Occipital lobe (tissue), 2 donors: Measurements from ENCODE around the gene USP32. TPM values are rescaled to one million over a fixed set of nuclear protein-coding genes. Genes with fewer than 3 reads are reported as not detected.
A peak's percentile ranks its signal among the peaks of the same experiment; 100 is the strongest.
"Not testable (repeated sequence)": the region's sequence is repeated elsewhere in the genome, so short reads cannot be mapped to it uniquely, and the experiment has no call there.

Experiments
- DNase-seq: peaks from one replicate; lab custom pipeline; 2025; lab: John Stamatoyannopoulos, UW
- total RNA-seq: library from RNA; depleted of rRNA; stranded (reverse); fragments of >200 nt; gene quantifications from one replicate; pipeline ENCODE4 v1.2.3, GENCODE V29; 2014

USP32 gene
- total RNA-seq, 1 donor from 2014 or later = 71.0 TPM

DNA sequence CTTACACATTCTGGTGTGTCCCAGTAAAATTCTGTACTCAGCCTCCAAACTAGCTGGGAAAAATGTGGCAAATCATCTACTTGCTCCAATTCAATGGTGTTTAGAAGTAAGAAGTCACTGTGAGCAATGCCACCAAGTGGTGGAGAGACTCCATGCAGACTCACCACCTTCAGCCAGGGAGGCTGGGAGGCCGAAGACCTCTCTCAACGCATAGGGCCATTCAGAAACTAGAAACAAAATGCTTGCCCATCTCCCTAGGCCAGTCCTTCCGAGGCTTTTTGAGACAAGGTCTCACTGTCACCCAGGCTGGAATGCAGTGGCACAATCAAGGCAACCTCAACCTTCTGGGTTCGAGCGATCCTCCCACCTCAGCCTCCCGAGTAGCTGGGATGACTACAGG lies 217.2 kb downstream of the USP32 start:
- not testable (repeated sequence) for DNase-seq

DNA sequence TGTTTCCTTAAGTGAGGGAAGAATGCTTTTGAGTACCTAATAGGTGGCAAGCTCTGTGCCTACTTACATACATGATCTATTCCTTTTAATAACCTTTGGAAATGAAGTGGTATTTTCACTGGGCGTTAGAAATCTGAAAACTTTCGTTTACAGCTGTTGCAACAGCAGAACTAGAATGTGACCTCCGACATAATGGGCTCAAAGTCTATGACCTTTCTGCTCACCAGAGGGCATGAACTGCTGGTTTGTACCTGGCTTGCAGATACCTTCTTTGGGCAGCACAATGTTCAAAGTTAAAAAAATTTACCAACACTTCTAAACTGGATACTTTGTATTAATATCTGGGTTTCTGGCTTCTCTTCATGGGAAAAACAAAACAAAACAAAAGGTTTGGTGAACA lies 217.9 kb downstream of the USP32 start:
- no peak for DNase-seq

DNA sequence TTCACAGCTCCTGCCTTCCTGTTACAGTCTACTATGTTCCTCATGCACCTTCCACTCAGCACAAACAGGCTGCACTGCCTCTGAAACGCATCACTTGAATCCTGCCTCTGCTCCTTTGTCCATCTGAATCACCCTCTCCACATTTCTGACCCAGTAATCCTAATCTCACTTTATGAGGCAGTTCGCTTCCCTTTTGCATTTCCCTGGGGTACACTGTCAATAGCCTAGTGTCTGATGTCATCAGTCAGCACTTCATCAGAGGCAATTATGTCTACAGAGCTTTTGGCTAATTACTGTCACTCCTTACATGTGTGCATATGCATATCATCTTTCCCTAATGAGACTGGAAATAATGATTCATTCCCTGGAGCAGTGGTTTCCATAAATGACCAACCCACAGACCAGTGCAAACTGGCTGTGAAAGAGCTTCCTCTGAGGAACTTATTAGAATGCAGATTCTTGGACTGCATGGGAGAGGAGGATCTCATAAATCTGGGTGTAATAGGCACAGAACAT lies 218.6 kb downstream of the USP32 start:
- no peak for DNase-seq

DNA sequence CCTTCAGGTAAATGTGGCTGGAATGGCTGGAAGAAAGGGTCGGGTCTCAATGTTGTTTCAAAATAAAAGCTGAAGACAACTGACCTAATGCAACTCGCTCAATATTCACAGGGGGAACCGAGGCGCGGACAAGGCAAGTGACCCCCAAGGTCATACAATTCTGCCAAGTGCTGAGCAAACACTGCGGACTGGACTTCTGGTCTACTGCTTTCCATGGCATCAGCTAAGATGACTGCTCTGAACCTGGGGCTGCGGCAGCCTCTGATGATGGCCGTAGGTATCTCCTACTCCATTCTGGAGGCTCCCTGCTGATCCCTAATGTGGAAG lies 220.2 kb downstream of the USP32 start:
- no peak for DNase-seq

DNA sequence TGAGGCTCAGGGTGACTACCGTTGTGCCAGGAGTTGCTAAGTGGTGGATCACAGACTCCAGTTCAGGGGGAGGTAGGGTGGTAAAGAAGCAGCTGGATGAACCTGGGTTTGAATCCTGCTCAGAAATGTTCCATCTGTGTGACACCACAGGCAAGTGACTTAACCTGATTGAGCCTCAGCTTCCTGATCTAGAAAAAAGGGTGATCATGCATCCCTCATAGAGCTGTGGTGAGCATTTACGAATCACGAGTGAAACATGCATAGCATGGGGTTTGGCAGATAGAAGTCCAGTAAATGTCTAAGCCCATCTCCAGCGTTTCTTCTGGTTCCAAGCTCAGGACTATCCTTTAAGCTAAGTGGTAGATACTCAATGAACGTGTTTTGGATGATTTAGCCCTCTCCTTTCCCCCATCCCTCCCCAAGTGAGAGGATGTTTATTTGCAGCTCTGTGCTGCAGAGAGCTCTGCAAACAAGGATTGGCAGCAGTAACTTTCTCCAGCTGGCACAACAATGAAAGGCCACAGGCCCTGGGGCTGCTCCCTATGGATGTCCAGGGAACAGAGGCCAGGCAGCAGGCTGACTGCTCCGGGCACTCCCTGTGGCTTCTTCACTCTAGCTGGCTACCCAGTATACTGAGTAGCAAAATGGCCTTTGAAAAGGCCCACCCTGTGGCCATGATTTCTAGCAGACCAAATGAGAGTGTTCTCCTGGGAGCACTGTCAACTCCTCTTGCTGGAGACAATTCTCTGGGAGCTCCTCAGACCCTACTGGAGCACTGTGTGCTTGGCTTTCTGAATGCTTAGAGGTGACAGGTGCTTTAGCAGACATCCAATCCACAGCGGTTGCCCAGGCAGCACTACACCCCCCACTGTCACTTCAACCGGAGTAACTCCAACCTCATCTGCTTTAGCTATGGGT lies 220.8 kb downstream of the USP32 start:
- peak; percentile 36 for DNase-seq

DNA sequence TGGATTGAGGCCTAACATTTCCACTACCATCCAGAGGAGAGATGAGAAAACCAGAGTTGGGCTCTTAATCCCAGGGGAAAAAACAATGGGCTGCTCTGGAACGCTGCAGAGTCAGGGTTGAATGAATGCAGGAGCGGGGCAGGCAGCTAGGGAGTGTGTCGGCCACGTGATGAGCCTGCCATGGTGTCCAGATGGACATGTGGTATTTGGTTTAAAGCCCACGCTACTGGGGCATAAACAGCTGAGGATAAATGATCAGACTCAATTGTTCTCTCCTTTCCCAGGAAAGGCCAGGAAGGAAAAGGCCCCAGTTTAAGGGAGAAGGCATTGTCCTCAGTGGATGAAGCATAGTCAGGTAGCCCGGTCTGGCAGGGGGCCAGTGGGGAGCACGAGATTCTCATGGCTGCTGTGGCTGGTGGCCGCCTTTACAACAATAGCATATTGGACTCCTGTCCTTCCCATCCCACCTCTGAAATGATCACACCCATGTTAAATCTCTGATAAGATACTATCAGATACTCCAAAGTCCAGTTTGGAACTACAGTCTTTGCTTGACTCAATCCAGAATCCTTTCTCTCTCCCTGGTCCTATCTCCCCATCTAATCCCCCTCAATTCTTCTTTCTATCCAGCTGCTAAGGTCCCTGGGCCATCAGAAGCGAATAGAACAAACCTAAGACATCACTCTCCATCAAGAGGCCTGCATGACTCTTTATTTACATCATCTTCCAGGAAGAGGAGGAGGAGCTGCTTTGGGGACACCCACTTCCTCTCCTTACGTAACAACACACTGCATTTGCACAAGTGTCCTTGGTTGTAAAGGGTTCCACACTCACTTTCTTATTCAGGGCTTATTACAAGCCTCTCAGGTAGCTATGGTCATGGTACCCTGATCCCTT lies 221.8 kb downstream of the USP32 start:
- DNase-seq = no peak

DNA sequence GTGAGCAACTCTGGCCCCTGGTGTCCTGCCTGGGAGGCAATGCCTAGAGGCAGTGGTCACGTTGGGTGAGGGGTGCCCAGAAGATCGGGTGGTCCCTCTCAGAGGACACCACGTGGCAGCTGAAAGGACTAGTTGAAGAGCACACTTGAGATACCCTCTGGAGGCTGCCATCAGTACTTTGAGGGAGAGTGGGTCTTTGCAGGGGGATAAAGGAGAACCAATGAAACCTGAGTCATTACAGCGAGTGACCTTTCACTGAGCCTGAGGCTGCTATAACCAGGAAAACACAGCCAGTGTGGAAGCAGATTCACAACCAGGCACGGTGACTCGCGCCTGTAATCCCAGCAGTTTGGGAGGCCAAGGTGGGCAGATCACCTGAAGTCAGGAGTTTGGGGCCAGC lies 223.3 kb downstream of the USP32 start:
- DNase-seq = no peak

DNA sequence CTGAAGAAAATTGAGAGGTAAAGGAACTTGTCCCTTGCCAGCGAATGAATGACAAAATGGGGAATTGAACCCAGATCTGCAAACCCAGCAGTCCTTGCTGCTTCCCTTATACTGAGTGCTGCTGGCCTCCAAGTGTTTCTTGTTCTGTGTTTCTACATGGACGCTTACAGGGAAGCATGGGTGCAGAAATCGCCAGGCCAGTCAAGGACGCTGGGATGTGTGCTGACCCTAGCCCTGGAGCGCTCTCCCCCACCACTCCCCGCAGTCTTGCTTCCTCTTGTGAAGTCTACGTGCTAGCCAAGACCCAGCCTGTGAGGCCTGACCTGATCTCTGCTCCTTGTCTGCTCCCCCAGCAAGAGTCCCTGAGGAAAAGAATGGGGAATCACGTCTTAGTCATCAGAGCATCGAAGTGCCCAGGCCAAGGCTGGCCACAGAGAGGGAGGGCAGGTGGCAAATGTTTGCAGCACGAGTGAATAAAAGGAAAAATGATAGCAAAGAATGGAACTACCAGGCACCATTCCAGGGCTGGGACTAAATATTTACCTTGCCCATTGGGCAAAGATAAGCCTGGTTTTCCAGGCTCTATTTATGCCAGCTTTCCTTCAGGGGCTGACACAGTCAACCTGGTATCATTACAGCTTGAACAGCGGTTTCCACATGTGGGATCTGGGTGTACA lies 224.7 kb downstream of the USP32 start:
- no peak for DNase-seq

DNA sequence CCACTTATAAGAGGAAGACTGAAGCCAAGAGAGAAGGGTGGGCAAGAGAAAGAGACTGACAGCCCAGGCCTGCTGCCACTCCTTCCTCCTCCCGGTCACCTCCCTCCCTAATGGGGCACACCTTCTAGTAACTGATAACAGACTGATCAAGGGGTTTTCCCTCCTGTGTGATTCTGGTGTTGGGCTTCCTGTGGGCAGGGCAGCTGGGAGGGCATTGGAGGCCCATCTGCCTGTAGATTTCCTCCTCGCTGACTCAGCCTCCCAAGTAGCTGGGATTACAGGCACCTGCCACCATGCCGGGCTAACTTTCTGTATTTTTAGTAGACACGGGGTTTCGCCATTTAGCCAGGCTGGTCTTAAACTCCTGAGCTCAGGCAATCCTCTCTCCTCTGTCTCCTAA lies 226.0 kb downstream of the USP32 start:
- no peak for DNase-seq

DNA sequence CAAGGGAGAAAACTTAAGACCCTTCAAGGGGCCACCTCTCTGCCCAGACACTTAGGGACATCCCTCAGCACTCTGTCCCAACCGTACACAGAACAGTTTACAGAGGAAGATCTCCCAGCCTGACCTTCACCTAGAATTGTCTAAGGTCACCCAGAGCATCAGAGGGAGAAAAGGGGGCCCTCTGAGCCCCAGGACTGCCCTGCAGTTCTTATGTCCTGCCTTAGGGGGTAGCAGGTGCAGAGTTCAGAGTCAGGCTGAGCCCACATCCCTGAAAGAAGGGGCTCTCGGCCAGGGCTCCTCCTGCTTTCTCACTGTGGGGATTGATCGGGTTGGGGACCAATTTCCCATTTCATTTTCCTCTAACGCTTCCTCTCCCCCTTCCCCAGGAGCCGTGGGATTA lies 226.7 kb downstream of the USP32 start:
- no peak for DNase-seq

DNA sequence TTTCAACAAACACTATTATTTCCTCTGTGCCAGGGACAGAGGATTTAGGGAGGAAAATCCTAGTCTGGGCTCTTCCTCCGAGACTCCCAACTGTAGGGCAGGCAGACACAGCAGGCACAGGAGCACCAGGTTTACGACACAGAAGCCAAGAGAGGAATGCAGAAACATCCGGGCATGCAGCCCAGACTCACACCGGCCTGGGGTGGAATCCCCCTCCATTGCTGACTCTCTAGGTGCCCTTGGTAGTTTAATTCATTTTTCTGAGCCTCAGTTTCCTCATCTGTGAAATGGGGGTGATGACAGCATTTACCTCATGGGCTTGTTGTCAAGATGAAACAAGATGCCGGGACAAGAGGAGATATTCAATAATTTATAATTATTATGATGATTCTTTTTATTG lies 227.2 kb downstream of the USP32 start:
- DNase-seq = no peak

DNA sequence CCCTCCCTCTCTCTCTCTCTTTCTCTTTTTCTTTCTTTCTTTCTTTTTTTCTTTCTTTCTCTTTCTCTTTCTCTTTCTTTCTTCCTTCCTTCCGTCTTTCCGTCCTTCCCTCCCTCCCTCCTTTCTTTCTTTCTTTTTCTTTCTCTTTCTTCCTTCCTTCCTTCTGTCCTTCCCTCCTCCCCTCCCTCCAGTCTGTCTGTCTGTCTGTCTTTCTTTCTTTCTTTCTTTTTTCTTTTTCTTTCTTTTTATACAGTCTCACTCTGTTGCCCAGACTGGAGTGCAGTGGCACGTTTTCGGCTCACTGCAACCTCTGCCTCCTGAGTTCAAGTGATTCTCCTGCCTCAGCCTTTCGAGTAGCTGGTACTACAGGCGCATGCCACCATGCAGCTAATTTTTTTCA lies 227.8 kb downstream of the USP32 start:
- no peak for DNase-seq

DNA sequence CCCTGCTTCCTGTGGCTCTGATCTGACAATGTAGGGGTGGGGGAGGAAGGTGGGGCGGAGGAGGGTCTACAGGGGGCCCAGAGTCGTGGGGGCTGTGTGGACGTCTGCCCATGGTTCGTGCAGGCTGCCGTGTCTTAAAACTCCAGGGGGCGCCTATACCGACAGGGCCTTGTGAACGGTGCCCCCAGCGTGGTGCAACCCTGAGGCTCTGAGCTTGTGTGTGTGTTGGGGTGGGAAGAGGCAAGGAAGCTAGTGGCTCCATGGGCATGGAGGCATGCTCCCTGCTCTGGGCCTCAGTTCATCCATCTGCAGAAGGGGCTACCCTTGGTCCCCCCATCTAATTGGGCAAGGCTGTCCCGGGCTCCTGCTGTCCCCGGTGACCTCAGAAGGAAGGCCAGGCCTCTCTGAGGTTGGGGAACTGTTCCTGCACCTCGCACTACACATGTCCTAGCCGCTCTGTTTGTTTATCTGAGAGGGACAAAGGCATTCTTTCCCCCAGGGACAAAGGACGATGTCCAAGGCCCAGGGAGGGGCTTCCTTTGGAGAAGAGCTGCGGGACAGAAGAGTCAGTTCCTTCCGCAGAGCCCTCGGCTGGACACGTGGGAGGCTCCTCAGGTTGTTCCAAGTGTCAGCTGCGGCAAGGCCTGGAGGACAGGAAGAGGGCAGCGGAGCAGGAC lies 228.7 kb downstream of the USP32 start:
- DNase-seq = no peak

DNA sequence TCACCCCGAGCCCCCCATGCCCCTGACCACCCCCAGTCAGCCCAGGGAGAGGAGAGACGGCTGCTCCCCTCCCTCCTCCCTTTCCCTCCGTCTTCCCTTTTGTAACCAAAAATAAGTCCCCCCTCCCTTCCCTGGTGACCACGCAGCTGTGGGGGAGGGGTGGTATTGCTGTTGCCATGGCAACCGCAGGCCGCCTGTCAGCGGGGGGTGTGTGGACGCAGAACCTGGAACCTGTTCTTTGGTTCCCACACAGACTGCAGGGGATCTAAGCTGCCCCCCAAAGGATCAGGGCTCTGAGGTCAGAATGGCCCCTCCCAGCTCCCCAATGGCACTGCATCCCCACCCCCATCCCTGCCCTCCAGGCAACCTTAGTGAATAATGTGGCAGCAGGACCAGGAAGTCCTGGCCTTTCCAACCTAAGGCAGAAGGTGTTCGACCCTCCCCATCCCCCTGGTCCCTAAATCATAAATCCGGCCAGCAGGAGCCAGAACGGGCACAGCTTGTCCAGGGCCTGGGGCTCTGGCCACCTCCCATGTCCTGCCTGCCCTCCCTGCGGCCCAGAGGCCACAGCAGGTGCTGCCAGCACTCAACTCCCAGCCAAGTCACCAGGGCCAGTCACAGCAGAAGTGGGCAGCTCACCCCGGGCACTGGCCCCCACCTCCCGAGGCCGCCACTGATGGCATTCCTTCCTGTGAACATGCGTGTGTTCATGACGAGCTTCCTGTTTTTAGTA lies 230.2 kb downstream of the USP32 start:
- peak; percentile 36 for DNase-seq

DNA sequence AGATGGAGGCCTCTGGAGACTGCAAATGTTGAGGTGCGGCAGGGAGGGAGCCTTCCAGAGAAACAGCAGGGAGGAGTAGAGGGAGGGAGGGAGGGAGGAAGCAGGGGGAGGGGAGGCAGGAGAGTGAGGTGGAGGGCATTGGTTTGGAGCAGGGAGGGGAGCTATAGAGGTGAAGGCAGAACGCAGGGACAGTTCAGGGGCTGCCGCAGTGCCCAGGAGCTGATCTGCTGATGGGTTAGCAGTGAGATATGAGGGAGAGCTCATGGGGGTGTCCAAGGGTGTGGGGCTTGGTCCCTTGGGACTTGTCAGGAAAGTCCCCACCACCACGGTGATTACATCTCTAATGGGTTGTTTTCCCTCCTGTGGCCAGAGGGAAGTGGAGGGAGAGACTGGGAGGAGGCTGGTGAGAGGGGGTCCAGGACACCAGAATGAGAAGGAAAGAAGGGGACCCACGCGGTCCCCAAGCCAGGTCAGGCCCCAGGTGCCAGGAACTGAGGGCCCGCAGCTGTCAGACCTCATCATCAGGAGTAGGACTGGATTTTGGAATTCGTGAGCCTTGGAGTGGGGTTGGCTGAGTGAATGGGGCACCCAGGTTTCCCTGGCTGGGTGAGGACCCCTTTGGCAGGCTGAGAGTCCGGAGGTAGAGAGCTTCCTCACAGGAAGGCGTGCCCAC lies 231.0 kb downstream of the USP32 start:
- DNase-seq = no peak

DNA sequence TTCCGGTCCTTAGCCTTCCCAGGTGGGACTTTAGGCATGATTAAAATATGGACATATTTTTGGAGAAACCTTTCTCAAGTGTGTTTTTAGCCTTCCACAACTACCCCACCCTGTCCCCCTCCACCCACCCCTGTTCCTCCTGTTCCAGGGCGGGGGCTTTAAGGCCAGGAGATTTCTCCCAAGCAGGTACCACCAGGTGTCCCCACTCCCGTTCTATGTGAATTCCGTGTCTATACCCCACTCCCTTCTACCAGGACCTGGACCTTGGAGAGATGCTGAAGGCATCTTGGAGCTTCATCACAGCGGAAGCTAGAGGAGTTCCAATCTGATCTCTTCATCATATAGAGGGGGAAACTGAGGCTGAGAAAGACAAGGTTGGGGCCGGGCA lies 232.5 kb downstream of the USP32 start:
- DNase-seq = no peak

DNA sequence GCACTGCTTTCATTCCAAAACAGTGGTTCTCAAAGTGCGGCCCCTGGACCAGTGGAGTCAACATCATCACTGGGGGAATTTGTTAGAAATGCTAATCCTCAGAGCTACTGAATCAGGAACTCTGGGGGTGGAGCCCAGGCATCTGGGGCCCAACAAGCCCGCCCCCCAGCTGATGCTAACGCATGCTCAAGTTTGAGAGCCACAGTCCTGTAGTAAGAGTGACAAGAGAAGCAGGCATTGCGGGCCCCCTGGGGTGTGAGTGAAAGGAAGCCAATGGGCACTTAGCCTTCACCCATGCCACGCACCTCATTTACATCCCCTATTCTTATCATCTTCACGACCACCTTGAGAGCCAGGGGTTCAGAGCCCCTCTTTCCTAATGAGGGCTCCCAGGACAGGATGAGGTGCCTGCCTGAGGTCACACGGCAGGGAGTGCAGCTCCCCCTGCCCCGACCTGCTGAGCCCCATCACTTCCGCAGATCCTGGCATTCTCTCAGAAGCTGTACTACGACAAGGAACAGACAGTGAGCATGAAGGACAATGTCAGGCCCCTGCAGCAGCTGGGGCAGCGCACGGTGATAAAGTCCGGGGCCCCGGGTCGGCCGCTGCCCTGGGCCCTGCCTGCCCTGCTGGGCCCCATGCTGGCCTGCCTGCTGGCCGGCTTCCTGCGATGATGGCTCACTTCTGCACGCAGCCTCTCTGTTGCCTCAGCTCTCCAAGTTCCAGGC lies 233.0 kb downstream of the USP32 start:
- DNase-seq = no peak

DNA sequence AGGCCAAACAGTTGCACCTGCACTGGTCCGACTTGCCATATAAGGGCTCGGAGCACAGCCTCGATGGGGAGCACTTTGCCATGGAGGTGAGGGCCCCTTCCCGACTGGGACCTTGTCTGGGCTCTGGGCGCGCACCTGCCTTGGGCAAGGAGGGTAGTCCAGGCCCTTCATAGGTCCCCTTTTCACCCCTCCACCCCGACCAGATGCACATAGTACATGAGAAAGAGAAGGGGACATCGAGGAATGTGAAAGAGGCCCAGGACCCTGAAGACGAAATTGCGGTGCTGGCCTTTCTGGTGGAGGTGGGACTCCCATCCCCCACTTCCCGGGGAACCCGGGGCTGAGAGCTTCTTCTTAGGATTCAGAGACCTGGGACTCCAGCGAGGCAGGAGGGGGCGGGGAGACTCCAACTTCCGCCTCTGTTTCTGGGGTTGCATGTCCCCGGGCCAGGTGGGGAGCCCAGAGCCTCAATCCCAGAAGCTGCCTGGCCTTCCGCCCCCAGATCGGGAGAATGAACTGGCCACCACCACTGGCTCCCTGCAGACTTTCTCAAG lies 234.4 kb downstream of the USP32 start:
- no peak for DNase-seq

DNA sequence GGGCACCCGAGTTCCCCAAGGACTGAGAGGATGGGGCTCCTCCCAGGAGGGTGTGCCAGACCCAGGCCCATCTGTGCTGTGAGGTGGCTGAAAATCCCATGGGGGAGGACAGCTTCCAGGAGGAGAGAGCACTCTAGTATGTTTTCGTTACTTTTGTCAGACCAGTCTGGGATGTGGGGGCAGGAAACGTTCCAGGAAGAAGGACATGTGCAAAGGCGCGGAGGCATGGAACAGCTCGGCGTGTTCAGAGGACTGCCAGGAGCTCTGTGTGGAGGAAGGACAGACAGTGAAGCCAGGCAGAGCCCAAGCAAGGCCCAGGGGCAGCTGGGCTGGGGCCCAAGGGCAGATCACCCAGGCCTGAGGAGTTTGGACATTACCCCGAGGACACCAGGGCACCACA lies 235.2 kb downstream of the USP32 start:
- DNase-seq = peak; percentile 27
